Ishikawa (cell line): Measurements from ENCODE around the gene OR2B3.
A peak's percentile ranks its signal among the peaks of the same experiment; 100 is the strongest.

Experiments
- CEBPB ChIP-seq: IDR thresholded peaks from 2 replicates; pipeline ENCODE4 v1.6.1; 2012
- CREB1 ChIP-seq: IDR thresholded peaks from 2 replicates; pipeline ENCODE4 v1.6.1; 2012; ENCODE audit warnings: low read depth
- EGR1 ChIP-seq: IDR thresholded peaks from 2 replicates; pipeline ENCODE4 v1.6.1; 2012
- EP300 ChIP-seq: IDR thresholded peaks from 2 replicates; pipeline ENCODE4 v1.6.1; 2012; ENCODE audit warnings: borderline replicate concordance
- FOXM1 ChIP-seq: IDR thresholded peaks from 2 replicates; pipeline ENCODE4 v1.6.1; 2012; ENCODE audit warnings: low read depth, borderline replicate concordance
- NFIC ChIP-seq: IDR thresholded peaks from 2 replicates; pipeline ENCODE4 v1.6.1; 2012
- RAD21 ChIP-seq: IDR thresholded peaks from 2 replicates; pipeline ENCODE4 v1.6.1; 2012; ENCODE audit warnings: low read depth
- TAF1 ChIP-seq: IDR thresholded peaks from 2 replicates; pipeline ENCODE4 v1.6.1; 2012; ENCODE audit warnings: low read depth, mild to moderate bottlenecking
- TCF12 ChIP-seq: IDR thresholded peaks from 2 replicates; pipeline ENCODE4 v1.6.1; 2012; ENCODE audit warnings: low read depth
- TEAD4 ChIP-seq: IDR thresholded peaks from 2 replicates; pipeline ENCODE4 v1.6.1; 2012
- USF1 ChIP-seq: IDR thresholded peaks from 2 replicates; pipeline ENCODE4 v1.6.1; 2012
- YY1 ChIP-seq: IDR thresholded peaks from 2 replicates; pipeline ENCODE4 v1.6.1; 2012; ENCODE audit warnings: low read depth
- ZBTB7A ChIP-seq: IDR thresholded peaks from 2 replicates; pipeline ENCODE4 v1.6.1; 2012; ENCODE audit warnings: low read depth
- TF ChIP-seq, protein P1 (sequence below): IDR thresholded peaks from 2 replicates; pipeline ENCODE4 v1.6.1; 2012; ENCODE audit warnings: low read depth, mild to moderate bottlenecking
- TF ChIP-seq, protein P2 (sequence below): IDR thresholded peaks from 2 replicates; pipeline ENCODE4 v1.6.1; 2012

OR2B3 gene

GRCh38 chr6:29082457-29082856, 4.7 kb downstream of the OR2B3 start:
- TF ChIP-seq RAD21 (no peak), TAF1 (no peak), EGR1 (no peak), NFIC (no peak), ZBTB7A (no peak), CREB1 (no peak), TEAD4 (no peak), USF1 (no peak), CEBPB (no peak), FOXM1 (no peak), YY1 (no peak), TCF12 (no peak)
- TF ChIP-seq, protein P1, sequence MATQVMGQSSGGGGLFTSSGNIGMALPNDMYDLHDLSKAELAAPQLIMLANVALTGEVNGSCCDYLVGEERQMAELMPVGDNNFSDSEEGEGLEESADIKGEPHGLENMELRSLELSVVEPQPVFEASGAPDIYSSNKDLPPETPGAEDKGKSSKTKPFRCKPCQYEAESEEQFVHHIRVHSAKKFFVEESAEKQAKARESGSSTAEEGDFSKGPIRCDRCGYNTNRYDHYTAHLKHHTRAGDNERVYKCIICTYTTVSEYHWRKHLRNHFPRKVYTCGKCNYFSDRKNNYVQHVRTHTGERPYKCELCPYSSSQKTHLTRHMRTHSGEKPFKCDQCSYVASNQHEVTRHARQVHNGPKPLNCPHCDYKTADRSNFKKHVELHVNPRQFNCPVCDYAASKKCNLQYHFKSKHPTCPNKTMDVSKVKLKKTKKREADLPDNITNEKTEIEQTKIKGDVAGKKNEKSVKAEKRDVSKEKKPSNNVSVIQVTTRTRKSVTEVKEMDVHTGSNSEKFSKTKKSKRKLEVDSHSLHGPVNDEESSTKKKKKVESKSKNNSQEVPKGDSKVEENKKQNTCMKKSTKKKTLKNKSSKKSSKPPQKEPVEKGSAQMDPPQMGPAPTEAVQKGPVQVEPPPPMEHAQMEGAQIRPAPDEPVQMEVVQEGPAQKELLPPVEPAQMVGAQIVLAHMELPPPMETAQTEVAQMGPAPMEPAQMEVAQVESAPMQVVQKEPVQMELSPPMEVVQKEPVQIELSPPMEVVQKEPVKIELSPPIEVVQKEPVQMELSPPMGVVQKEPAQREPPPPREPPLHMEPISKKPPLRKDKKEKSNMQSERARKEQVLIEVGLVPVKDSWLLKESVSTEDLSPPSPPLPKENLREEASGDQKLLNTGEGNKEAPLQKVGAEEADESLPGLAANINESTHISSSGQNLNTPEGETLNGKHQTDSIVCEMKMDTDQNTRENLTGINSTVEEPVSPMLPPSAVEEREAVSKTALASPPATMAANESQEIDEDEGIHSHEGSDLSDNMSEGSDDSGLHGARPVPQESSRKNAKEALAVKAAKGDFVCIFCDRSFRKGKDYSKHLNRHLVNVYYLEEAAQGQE, result no peak
- TF ChIP-seq, protein P2, sequence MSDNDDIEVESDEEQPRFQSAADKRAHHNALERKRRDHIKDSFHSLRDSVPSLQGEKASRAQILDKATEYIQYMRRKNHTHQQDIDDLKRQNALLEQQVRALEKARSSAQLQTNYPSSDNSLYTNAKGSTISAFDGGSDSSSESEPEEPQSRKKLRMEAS, result no peak

- TF ChIP-seq, protein P1, result no peak
- TF ChIP-seq ZBTB7A (no peak), FOXM1 (no peak), CREB1 (no peak), TEAD4 (no peak), EGR1 (no peak), TAF1 (no peak), RAD21 (no peak), TCF12 (no peak), EP300 (no peak), USF1 (no peak), YY1 (no peak), NFIC (no peak), CEBPB (no peak)
- TF ChIP-seq, protein P2, result no peak
Observed at GRCh38 chr6:29081312-29081711, 5.8 kb downstream of the OR2B3 start.

- TF ChIP-seq FOXM1 (no peak), NFIC (no peak), CREB1 (no peak), TEAD4 (no peak), USF1 (no peak), RAD21 (no peak), EP300 (no peak), ZBTB7A (no peak), EGR1 (no peak)
- TF ChIP-seq, protein P1, result no peak
Observed at GRCh38 chr6:29079203-29079602, 7.9 kb downstream of the OR2B3 start.

DNA sequence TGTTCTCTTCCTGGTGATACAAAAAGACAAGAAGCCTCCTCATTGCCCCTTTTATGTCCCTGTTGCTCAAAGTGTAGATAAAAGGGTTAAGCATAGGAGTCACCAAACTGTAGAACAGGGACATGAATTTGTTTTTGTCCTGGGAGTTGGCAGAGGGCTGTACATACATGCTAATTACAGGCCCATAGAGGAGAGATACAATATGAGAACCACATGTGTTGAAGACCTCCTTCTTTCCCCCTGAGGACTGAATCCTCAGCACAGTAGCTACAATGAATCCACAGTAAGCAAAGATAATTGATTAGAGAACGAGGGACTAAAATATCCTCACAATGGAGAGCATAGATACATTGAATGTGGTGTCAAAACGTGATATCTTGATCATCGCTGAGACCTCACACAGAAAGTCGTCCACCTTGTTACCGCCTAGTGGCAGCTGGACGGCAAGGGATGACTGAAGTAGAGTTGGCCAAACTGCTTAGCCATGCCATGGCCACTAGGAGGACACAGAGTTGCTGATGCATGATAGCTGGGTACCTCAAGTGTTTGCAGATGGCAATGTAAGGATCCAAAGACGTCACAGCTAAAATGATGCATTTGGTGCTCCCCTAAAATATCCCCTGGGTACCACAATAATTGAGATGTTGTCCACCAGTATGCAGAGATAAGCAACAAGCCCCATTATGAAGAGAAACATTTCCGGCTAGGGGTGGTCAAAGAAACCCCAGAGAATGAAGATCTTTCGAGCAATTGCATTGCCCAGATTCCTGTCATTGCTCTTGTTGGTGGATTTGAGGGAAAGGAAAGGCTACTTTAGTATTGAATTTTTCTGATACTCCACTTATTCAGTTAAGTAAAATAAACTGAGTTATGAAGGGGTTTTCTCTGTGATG, 15.0 kb downstream of the OR2B3 start:
- TF ChIP-seq RAD21 (peak; percentile 48), ZBTB7A (no peak), NFIC (no peak)
